ENCODE results near the gene ENTREP1.

The ENTREP1 gene

GRCh38 chr9:69377291-69377690 is 52.3 kb downstream of the ENTREP1 start:
- DNase-seq (ENCODE audit: insufficient read length) (no peak), FAIRE-seq (no peak)
- TF ChIP-seq POLR2A (IDR thresholded peaks at IDR 0.05; ENCODE audit: low read depth, low read length) (no peak), TAF1 (IDR thresholded peaks at IDR 0.05; ENCODE audit: borderline replicate concordance, low read depth, low read length) (no peak), POLR2AphosphoS5 (IDR thresholded peaks at IDR 0.05; ENCODE audit: low read depth, low read length) (no peak)

GRCh38 chr9:69377981-69378380 is 53.0 kb downstream of the ENTREP1 start:
- no peak for TF ChIP-seq TAF1 (IDR thresholded peaks at IDR 0.05; ENCODE audit: borderline replicate concordance, low read depth, low read length)
- TF ChIP-seq POLR2A (IDR thresholded peaks at IDR 0.05; ENCODE audit: low read depth, low read length), result no peak
- FAIRE-seq, result no peak
- DNase-seq (ENCODE audit: insufficient read length), result no peak

- DNase-seq (ENCODE audit: insufficient read length) (no peak), FAIRE-seq (no peak)
- TF ChIP-seq TAF1 (IDR thresholded peaks at IDR 0.05; ENCODE audit: borderline replicate concordance, low read depth, low read length) (no peak), POLR2AphosphoS5 (IDR thresholded peaks at IDR 0.05; ENCODE audit: low read depth, low read length) (no peak), POLR2A (IDR thresholded peaks at IDR 0.05; ENCODE audit: low read depth, low read length) (no peak)
Measured at GRCh38 chr9:69379270-69379982, 54.4 kb downstream of the ENTREP1 start.

GRCh38 chr9:69380301-69380700 is 55.3 kb downstream of the ENTREP1 start:
- TF ChIP-seq TAF1 (IDR thresholded peaks at IDR 0.05; ENCODE audit: borderline replicate concordance, low read depth, low read length) (no peak), POLR2AphosphoS5 (IDR thresholded peaks at IDR 0.05; ENCODE audit: low read depth, low read length) (no peak), POLR2A (IDR thresholded peaks at IDR 0.05; ENCODE audit: low read depth, low read length) (no peak)
- DNase-seq (ENCODE audit: insufficient read length) (no peak), FAIRE-seq (no peak)

- FAIRE-seq (no peak), DNase-seq (ENCODE audit: insufficient read length) (no peak)
- TF ChIP-seq POLR2A (IDR thresholded peaks at IDR 0.05; ENCODE audit: low read depth, low read length) (no peak), TAF1 (IDR thresholded peaks at IDR 0.05; ENCODE audit: borderline replicate concordance, low read depth, low read length) (no peak), POLR2AphosphoS5 (IDR thresholded peaks at IDR 0.05; ENCODE audit: low read depth, low read length) (no peak)
Measured at GRCh38 chr9:69380811-69381210, 55.8 kb downstream of the ENTREP1 start.

GRCh38 chr9:69382135-69382534 is 57.1 kb downstream of the ENTREP1 start:
- DNase-seq (ENCODE audit: insufficient read length) (no peak), FAIRE-seq (no peak)
- TF ChIP-seq POLR2AphosphoS5 (IDR thresholded peaks at IDR 0.05; ENCODE audit: low read depth, low read length), result no peak
- TF ChIP-seq POLR2A (IDR thresholded peaks at IDR 0.05; ENCODE audit: low read depth, low read length), result no peak
- no peak for TF ChIP-seq TAF1 (IDR thresholded peaks at IDR 0.05; ENCODE audit: borderline replicate concordance, low read depth, low read length)

GRCh38 chr9:69385581-69386033 is 60.6 kb downstream of the ENTREP1 start:
- FAIRE-seq, result no peak
- TF ChIP-seq POLR2AphosphoS5 (IDR thresholded peaks at IDR 0.05; ENCODE audit: low read depth, low read length) (no peak), POLR2A (IDR thresholded peaks at IDR 0.05; ENCODE audit: low read depth, low read length) (no peak), TAF1 (IDR thresholded peaks at IDR 0.05; ENCODE audit: borderline replicate concordance, low read depth, low read length) (no peak)
- DNase-seq (ENCODE audit: insufficient read length), result no peak

- no peak for FAIRE-seq
- TF ChIP-seq POLR2AphosphoS5 (IDR thresholded peaks at IDR 0.05; ENCODE audit: low read depth, low read length) (no peak), POLR2A (IDR thresholded peaks at IDR 0.05; ENCODE audit: low read depth, low read length) (no peak), TAF1 (IDR thresholded peaks at IDR 0.05; ENCODE audit: borderline replicate concordance, low read depth, low read length) (no peak)
Measured at GRCh38 chr9:69386651-69387050, 61.6 kb downstream of the ENTREP1 start.

GRCh38 chr9:69388596-69388995 is 63.6 kb downstream of the ENTREP1 start:
- no peak for DNase-seq (ENCODE audit: insufficient read length)
- FAIRE-seq, result no peak
- no peak for TF ChIP-seq POLR2AphosphoS5 (IDR thresholded peaks at IDR 0.05; ENCODE audit: low read depth, low read length)
- TF ChIP-seq POLR2A (IDR thresholded peaks at IDR 0.05; ENCODE audit: low read depth, low read length), result no peak
- no peak for TF ChIP-seq TAF1 (IDR thresholded peaks at IDR 0.05; ENCODE audit: borderline replicate concordance, low read depth, low read length)

More at GRCh38 chr9:69386651-69387050, 61.6 kb downstream of the ENTREP1 start:
- no peak for DNase-seq (ENCODE audit: insufficient read length)

GRCh38 chr9:69389437-69389995 is 64.5 kb downstream of the ENTREP1 start:
- TF ChIP-seq POLR2AphosphoS5 (IDR thresholded peaks at IDR 0.05; ENCODE audit: low read depth, low read length) (no peak), TAF1 (IDR thresholded peaks at IDR 0.05; ENCODE audit: borderline replicate concordance, low read depth, low read length) (no peak), POLR2A (IDR thresholded peaks at IDR 0.05; ENCODE audit: low read depth, low read length) (no peak)
- no peak for DNase-seq (ENCODE audit: insufficient read length)
- no peak for FAIRE-seq

- no peak for FAIRE-seq
Measured at GRCh38 chr9:69391487-69391886, 66.5 kb downstream of the ENTREP1 start.

GRCh38 chr9:69391946-69392345 is 66.9 kb downstream of the ENTREP1 start:
- FAIRE-seq, result no peak
- no peak for DNase-seq (ENCODE audit: insufficient read length)
- TF ChIP-seq POLR2A (IDR thresholded peaks at IDR 0.05; ENCODE audit: low read depth, low read length) (no peak), POLR2AphosphoS5 (IDR thresholded peaks at IDR 0.05; ENCODE audit: low read depth, low read length) (no peak), TAF1 (IDR thresholded peaks at IDR 0.05; ENCODE audit: borderline replicate concordance, low read depth, low read length) (no peak)

More at GRCh38 chr9:69391487-69391886, 66.5 kb downstream of the ENTREP1 start:
- no peak for DNase-seq (ENCODE audit: insufficient read length)
- TF ChIP-seq TAF1 (IDR thresholded peaks at IDR 0.05; ENCODE audit: borderline replicate concordance, low read depth, low read length) (no peak), POLR2A (IDR thresholded peaks at IDR 0.05; ENCODE audit: low read depth, low read length) (no peak), POLR2AphosphoS5 (IDR thresholded peaks at IDR 0.05; ENCODE audit: low read depth, low read length) (no peak)

Data from GM12892 (cell line).